NOMO-1 treated with dmso at 0.1 percent for 144 hours (cell line): Measurements from ENCODE around the gene ECD.

Experiments used
- DNase-seq: peaks from one replicate; lab custom pipeline; 2025; ENCODE audit not compliant: unreplicated experiment; lab: John Stamatoyannopoulos, UW

Gene ECD

DNA sequence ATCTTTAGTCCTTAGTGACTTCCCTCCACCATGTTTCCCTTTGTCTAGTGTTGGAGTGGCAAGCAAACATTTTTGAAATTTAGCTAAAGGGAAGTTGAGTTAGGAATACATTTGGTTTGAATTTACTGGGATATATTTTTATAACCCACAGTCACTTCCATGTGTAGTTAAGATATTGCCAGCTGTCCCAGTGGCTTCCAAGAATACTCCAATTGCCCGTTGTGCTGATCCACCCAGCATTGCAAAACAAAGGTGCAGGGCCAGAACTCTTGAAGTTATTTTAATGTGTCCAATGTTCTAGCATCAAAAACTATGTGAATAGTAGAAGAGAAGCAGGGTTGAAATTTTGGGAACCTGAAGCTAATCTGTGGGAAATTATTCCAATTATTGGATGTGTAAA lies 68.7 kb downstream of the ECD start:
- no peak for DNase-seq

DNA sequence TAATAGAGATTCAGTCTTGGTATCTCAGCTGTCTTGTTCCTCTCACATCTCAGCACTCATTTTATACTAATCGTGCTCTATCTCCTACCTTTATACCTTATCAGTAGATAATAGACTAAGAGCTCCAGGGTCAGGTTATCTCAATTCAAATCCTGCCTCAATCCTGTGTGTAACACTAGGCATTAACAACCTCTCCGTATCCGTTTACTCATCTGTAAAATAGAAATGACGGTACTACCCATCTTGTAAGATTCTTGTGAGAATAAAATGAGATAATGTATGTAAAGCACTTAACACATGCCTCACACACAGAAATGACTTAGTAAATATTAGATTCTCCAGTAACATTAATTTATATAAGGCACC lies 70.5 kb downstream of the ECD start:
- DNase-seq, result no peak

DNA sequence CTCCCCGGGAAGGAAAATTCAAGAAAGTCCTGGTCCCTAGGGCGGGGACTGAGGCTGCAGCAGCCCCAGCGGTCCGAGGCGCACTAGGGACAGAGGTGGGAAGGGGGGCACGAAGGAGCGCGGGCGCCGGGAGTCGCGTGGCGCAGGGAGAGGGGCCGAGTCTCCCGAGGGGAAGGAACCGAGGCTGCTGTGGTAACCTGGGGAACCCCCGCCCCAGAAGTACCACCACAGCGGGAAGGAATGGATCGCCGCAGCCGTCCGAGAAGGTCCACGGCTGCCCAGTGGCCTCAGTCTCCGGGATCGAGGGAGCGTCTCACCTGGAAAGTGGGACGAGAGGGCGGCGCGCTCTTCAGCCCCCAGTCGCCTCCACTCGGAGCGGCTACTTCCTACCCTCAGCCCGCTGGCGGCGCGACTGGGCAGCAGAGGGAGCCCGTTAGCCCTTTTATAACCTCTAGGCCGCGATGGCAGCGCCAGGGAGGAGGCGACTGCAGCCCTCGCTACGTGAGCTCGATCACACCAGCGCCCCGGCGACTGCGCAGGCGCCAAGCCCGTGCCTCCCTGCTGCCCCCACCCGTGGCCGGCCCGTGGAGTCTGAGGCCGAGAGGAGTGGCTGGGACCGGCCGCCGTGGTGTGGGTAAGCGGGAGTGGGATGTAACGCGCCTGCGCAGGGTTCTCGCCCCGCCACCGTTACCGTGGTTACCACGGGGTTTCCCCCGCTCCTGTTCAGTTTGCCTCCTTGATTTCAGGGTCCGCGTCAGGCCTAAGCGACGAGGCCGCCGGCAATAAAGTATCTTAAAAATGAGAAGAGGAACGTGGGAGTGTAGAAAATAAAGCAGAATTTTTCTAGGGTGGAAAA lies 71.1 kb downstream of the ECD start, which contains the start of gene P4HA1:
TSS of gene P4HA1 (minus strand) at position 418 of the 856 bp plus-strand sequence. CDS start 21,983 bp downstream, outside the sequence.
- peak; percentile 96 for DNase-seq

DNA sequence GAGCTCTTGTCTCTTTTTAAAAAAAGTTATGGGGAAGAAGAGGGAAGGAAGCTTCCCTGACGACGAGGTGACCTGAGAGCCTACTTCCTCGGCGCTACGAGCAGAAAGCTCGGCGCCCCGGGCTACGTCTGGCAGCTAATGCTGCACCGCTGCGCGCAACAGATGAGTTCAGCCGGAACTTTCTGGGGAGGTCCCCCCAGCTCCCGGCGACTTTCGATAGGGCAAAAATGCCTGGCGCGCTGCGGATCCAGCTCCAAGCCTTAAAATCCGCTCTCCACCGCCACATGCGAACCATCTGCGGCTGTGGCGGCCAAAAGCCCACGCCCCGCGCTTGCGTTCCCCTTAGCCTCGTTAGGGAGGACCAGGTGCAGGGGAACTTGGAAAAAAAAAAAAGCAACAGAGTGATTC lies 71.8 kb downstream of the ECD start:
- peak; percentile 51 for DNase-seq

DNA sequence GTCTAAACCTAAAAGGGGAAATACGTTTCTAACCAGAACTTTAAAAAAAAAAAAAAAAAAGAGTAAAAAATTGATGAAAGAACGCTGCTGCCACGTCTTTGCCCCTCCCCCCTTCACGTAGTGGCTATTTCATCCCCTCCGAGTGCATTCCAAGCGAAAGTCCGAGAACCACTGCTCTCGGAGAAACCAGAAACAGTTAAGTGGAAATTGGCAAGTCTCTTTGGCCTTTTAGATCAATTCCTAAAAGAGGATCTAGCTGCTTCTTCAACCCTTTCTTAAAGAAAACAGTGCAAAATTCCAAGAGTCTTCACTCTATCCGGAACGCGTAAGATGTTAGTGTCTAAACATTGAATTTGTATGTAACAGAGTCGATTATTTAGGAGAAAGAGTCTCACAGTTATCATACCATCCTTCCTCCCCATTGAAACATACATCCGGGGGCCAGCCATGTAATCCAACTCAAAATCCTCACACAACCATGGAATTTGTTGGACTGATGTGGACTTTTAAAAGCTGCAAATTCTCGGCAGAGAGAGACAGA lies 72.3 kb downstream of the ECD start:
- peak; percentile 34 for DNase-seq

DNA sequence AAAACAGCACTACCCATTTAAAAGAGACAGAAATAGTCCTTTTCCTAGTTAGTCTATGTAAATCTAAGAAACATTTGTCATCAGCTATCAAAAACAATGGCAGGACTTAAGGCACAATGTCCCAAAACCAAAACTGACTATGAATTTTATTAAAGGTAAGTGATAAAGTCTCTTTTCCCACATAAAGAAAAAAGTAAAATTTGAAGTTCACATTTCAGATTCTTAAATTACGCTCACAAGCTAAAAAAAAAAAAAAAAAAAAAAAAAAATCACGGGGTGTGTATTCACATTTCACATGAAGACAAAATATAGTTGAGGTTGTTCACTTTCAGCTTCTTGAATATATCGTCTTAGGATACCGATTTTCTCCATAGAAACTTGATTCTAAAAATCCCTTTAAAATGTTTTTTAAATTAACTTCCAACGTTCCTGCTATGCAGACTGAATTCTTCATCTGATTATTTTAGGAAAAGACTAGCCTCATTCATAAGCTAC lies 72.8 kb downstream of the ECD start:
- DNase-seq, result no peak

DNA sequence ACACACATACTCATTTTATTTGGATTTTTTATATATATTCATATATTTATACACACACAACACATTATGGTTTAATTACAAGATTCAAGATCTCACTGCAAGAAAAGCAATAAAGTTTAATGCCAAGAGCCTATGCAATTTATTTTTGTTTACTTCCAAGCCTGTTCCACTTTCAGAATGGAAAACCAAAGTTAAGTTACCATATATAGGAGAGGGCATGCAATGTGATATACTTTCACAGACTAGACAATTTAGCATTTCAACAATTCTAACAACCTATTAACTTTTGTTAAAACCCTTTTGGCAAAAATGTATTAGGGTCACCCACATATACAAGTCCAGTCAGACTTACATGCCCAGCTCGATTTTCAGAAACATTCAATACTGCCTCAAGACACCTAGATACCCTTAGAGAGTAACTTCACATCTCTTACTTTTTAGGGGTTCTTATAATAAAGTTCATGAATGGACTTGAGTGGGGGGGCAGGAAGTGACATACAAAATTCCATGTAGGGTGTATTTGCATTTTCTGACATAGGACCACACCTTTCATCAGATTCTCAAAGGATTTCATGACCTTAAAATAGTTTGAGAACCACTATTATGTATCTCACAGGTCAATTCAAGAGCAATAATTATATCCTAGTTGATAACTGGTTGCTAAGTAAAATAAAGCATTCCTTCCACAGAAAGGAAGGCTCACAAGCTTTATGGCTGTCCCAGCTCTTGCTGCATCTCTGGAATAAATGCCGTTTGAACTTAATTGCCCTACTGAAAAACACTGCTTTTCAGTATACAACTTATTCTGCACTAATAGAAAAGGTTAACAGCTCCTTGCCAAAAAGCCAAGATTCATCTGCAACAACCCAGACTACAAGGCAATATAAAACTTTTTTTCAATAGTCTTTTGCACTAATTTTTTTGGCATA lies 73.6 kb downstream of the ECD start:
- DNase-seq, result no peak

DNA sequence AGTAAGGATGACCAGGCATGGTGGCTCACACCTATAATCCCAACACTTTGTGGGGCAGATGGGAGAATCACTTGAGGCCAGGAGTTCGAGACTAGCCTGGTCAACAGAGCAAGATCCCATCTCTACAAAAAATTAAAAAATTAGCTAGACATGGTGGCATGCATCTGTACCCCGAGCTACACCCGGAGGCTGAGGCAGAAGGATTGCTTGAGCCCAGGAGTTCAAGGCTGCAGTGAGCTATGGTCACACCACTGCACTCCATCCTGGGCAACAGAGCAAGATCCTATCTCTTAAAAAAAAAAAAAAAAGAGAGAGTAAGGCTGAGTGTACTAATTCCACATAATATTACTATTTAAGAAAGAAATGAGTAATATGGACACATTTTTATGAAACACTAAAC lies 75.0 kb downstream of the ECD start:
- DNase-seq, result no peak

DNA sequence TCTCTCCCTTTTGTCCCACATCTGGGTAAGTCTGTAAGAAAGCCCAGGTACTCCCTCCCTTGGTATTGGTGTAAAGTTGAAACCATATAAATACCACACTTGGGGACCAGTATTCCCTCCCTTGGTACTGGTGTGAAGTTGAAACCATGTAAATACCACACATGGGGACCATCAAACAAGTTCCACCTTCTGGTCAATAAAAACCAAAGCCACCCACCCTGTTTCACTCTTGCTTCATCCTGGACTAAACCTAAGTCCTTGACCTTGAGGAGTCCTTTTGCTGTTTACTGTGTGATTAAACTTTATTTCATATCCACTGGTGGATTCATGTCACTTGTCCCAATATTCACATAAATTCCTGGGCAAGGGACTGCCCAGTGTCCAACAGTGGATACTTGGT lies 79.5 kb downstream of the ECD start:
- no peak for DNase-seq

DNA sequence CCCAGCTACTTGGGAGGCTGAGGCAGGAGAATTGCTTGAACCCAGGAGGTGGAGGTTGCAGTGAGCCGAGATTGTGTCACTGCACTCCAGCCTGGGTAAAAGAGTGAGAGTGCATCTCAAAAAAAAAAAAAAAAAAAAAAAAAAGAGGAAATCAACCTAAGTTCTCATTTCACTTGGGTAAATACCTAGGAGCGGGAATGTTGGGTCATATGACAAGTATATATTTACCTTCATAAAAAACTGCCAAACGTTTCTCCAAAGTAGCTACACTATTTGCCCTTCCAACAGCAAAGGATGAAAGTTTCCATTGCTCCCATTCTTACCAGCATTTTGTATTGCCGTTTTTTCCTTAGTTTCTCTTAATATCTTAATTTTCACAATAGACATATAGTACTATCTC lies 81.0 kb downstream of the ECD start:
- DNase-seq, result no peak

DNA sequence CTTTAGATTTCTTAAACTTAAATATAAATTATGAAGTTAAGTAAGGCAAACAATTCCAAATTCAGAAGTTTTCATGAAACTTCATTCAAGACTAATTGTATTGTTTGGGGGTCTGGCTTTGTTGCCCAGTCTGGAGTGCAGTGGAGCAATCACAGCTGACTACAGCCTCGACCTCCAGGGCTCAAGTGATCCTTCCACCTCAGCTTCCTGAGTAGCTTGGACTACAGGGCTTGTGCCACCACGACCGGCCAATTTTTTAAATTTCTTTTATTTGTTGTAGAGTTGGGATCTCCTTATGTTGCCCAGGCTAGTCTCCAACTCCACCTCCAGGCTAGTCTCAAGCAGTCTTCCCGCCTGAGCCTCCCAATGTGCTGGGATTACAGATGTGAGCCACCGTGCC lies 83.6 kb downstream of the ECD start:
- DNase-seq, result no peak
